NCI-H1048 (cell line): ENCODE results near the gene COX20.
"Not testable (repeated sequence)": the region's sequence is repeated elsewhere in the genome, so short reads cannot be mapped to it uniquely, and the experiment has no call there.

ENCODE experiments used
- DNase-seq: peaks from one replicate; lab custom pipeline; 2025; lab: John Stamatoyannopoulos, UW

Gene COX20

DNA sequence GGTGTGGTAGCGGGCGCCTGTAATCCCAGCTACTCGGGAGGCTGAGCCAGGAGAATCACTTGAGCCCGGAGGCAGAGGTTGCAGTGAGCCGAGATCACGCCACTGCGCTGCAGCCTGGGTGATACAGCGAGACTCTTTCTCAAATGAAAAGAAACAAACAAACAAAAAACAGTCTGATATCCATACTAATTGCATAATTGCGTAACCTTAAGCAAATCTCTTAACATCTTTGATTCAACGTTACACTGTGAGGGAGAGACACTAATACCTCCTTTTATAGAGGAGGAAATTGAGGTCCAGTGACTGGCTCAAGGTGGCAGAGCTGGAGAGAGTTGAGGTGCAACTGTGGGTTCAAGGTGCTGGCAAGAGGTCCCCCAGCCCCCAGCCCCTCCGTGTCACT is 12.6 kb upstream of the COX20 start:
- DNase-seq = no peak

GRCh38 chr1:244826712-244827111 is 8.7 kb upstream of the COX20 start:
- DNase-seq = no peak

- no peak for DNase-seq
Observed at GRCh38 chr1:244830639-244831038, 4.8 kb upstream of the COX20 start.

GRCh38 chr1:244833260-244833659 is 2.2 kb upstream of the COX20 start:
- not testable (repeated sequence) for DNase-seq

DNA sequence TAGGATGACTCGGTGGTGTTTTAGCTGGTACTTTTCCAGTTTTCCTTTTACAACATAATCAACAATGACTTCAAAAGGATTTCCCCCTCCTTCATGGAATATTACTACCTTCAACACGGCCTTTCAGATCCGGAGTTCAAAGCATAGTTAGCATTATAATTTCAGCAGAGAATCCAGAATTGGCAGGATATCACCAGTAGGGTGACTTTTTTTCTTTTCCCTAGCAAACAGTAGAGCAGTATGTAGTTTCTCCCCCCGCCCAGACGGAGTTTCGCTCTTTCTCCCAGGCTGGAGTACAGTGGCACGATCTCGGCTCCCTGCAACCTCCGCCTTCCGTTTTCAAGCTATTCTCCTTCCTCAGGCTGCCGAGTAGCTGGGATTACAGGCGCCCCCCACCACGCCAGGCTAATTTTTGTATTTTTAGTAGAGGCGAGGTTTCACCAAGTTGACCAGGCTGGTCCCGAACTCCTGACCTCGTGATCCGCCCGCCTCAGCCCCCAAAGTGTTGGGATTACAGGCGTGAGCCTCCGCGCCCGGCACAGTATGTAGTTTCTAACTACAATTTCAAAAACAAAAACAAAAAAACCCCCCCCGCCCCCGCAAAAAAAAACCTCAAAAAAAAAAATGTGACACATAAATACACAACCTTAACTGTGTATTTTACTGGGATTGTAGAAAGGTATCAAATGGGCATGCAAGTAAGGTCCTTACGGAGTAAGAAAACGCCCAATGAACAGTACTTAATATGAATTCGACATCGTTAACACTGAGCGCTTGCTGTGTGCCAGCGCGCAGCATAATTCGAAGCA is 1.5 kb upstream of the COX20 start:
- peak; percentile 67 for DNase-seq

DNA sequence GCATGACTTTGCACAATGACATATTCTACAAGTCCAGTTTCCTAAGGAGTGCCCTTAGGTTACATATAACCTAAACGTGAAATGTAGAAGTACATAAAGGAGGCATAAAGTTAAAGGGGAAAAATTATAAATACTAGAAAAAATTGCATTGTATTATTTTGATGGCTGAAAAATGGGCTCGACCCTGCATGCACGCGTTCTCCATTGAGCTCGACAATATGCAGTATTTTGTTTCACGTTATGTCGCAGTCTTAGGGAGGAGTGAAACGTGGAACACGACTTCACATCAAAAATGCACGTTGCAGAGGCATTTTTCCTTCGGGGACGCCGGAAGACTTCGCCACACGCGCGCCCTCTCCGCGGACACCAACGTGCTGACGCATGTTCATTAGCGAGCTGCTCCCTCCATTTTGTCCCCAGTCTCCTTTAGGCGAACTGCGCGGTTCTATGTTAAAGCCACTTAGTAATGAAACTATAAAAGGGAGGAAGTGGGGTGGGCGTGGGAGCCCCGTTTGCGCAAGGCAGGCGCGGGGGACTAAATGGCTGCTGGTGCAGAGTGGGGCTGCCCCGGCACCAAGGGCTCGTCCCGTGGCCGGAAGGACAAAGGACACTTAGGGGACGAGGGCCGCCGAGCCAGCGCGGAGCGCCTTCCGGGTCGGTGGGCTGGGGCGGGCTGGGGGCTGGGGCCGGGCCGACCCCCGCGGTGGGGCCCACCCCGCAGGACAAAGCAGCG is 749 bp upstream of the COX20 start:
- DNase-seq = peak; percentile 98

GRCh38 chr1:244836135-244836521 is 670 bp downstream of the COX20 start:
- DNase-seq = no peak

- DNase-seq = no peak
Observed at GRCh38 chr1:244836584-244836983, 1.1 kb downstream of the COX20 start.

DNA sequence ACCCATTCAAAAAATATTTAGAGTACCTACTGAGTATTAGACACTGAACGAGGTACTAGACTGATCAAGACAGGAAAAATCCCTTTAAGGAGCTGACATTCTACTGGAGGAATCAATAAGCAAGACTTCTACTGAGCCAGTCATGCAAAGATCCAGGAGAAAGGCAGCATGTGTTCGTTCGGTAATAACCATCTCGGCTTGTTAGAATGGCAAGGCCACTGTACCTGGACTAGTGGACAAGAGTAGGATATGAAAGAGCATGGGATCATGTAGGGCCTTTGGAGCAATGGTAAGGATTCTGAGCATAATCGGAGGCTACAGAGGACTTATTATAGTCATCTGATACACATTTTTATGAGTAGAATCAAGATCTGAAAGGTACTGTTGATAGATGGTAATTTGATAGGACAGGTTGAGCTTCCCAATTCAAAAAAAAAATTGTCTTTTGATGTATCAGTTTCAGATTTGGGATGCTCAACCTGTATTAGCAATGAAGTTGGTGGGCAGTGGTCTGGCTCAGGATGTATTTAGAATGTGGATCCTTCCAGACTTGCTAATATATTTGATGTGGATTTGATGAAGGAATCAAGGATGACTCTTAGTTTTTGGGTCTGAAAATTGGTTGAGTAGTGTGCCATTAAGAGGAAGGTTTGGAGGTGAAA is 2.3 kb downstream of the COX20 start:
- no peak for DNase-seq

GRCh38 chr1:244839656-244840055 is 4.2 kb downstream of the COX20 start:
- DNase-seq = no peak

- no peak for DNase-seq
Observed at GRCh38 chr1:244840219-244840794, 4.8 kb downstream of the COX20 start.

- no peak for DNase-seq
Observed at GRCh38 chr1:244841273-244841927, 5.9 kb downstream of the COX20 start.

DNA sequence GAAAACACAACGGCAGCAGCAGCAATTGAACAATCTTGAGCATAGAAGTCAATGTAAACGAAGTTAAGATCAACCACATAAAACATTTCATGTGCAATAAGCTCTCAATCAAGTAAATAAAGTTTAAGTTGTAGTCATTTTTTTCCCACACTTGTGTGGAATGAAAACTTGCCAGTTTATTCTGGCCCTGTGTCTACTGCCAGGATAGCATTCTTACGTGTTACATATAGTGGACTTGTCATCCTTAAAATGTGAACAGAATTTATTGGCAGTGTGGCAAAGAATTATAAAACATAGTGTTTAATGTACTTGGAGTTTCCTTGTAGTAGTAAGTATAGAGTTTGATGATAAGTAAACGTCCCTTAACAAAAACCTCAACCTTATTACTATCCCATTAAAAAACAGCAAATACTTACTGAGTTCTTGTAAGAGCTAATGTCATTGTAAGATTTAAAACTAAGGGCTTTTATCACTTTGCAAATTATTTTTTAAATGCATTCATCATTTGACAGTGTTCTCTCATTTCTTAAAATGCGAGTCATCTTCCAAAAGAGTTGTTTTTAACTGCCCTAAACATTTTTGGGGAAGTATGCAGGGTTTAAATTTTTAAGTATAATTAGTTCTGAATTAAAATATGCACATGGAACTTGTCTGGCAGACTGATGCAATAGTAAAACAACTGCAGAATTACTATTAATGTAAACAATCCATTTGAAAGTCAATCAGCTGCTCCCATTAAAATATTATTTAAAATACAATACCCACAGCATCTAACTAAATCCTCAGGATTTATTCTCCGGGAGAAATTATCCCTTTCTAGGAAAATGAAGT is 7.9 kb downstream of the COX20 start:
- DNase-seq = no peak

GRCh38 chr1:244844155-244845121 is 9.0 kb downstream of the COX20 start:
- no peak for DNase-seq

GRCh38 chr1:244846653-244847052 is 11.2 kb downstream of the COX20 start:
- no peak for DNase-seq

- DNase-seq = no peak
Observed at GRCh38 chr1:244849189-244849866, 13.9 kb downstream of the COX20 start.

- no peak for DNase-seq
Observed at GRCh38 chr1:244850099-244850852, 14.8 kb downstream of the COX20 start.

- no peak for DNase-seq
Observed at GRCh38 chr1:244850896-244851295, 15.4 kb downstream of the COX20 start.
